Activated T-cell treated with anti-CD3 and anti-CD28 coated beads for 1 hour (primary cell): ENCODE data around the gene CSF3.

Experiments
- DNase-seq: peaks from one replicate; pipeline ENCODE4 v3.0.0-alpha.2; 2020; ENCODE audit warnings: low read depth

CSF3 gene, protein sequence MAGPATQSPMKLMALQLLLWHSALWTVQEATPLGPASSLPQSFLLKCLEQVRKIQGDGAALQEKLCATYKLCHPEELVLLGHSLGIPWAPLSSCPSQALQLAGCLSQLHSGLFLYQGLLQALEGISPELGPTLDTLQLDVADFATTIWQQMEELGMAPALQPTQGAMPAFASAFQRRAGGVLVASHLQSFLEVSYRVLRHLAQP

GRCh38 chr17:40015005-40015997 lies at the start of gene CSF3:
Gene CSF3 (plus strand): TSS chr17:40015440. CDS start chr17:40015475, 35 bp downstream.
- DNase-seq, result no peak

DNA sequence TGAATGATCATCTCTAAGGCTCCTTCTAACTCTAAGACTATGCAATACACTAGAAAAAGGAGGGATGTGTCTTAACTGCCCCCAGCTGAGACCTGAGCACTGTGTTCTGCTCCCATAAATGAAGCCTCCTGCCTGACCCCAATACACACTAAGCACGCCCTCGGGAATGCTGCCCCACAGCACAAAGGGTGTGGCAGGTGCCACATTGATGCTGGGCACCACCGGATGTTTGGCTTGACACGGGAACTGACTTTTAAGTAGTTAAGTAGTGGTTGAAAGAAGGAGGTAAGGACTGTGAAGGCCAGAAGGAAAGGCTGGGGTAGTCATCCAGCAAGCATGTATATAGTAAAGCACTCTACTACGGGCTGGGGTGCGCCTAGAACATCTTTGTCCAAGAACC lies 48.5 kb upstream of the CSF3 start:
- DNase-seq, result no peak

GRCh38 chr17:39968761-39969160 lies 46.5 kb upstream of the CSF3 start:
- no peak for DNase-seq

DNA sequence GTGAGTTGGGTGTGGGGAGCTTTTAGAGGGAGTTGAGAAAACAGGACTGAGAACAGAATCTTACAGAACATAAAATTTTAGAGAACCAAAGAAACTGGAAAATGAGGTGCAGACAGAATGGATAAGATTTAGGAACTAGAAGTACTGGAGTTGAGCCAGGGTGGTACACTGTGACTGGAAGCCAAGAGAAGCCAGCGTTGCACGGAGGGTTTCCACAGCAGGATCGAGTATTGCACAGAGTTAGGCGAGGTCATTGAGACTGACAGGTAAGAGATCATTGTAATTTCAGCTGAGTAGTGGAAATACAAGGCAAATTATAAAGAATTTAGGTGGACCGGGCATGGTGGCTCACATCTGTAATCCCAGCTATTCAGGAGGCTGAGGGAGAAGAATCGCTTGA lies 45.9 kb upstream of the CSF3 start:
- DNase-seq, result no peak

- DNase-seq, result no peak
These were observed 45.0 kb upstream of the CSF3 start for GRCh38 chr17:39970157-39970692.

- no peak for DNase-seq
These were observed 44.1 kb upstream of the CSF3 start for GRCh38 chr17:39971076-39971603.

DNA sequence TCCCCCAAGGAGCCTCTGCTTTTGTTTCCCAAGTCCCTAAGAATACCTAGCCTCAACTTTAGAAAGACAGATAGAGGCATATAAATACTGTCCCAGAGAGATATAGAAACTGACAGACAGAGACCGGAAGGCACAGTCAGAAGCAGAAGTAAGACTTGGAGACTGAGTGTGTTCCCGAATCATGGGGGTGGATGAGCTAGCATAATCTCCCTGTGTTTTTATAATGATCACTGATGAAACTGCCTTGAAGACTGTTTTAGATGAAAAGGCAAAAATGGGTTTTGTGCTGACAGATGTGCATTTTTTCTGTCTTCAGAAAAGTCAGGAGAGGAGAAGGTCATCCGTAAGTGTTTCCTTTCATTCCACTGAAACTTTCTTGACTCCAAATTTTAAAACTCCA lies 43.0 kb upstream of the CSF3 start:
- no peak for DNase-seq

GRCh38 chr17:39973496-39973895 lies 41.7 kb upstream of the CSF3 start:
- no peak for DNase-seq

- DNase-seq, result no peak
These were observed 40.8 kb upstream of the CSF3 start for GRCh38 chr17:39974433-39974832.

- DNase-seq, result no peak
These were observed 39.4 kb upstream of the CSF3 start for GRCh38 chr17:39975801-39976200.

DNA sequence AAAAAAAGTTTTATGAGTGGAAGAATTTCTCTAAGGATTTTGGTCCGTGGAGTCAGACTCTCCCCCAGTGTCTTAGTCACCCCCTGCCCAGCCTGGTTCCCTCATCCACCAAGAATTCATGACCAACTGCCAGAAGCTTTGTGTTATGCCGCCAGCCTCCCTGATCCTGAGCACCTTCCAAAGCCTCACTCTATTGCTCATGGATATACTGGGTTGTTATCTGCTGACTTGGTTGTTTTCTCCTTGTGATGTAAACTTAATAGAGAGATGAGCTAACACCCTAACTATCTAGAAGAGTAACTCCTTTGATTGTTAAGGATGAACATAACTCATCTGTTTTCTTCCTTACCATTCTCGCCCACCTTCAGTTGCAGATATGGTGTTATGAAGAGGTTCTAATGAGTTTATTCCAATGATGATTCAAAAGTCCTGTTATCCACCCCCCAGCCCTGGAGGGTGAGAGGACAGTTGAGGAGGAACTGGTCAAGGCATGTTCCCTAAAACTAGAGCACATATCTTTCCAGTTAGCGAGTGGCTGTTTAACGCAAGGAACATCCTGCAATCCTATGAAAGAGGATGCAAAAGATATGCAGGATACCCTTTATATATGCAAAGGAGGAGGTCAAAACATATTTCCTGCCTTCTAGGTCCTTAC lies 36.1 kb upstream of the CSF3 start:
- no peak for DNase-seq

DNA sequence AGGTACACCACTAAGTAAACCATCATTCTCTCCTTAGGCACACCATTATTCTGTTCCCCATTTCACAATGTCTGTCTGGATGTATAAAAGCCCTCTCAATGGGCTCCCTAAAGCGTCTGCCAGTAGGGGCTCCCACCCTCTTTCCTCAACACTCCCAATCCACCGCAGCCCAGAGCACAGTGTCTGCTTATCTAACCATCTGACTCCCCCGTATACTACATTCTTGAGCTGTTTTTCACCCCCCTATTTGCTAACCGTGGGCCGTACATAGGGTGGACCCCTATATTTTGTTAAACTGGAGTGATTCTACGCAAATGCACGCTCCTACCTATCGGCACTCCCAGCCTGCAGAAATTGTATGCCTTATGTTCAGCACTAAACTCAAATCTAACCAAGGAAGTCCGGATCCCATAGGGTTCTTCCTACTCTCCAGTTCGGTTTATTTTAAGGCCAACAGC lies 35.3 kb upstream of the CSF3 start:
- DNase-seq, result peak; percentile 7

DNA sequence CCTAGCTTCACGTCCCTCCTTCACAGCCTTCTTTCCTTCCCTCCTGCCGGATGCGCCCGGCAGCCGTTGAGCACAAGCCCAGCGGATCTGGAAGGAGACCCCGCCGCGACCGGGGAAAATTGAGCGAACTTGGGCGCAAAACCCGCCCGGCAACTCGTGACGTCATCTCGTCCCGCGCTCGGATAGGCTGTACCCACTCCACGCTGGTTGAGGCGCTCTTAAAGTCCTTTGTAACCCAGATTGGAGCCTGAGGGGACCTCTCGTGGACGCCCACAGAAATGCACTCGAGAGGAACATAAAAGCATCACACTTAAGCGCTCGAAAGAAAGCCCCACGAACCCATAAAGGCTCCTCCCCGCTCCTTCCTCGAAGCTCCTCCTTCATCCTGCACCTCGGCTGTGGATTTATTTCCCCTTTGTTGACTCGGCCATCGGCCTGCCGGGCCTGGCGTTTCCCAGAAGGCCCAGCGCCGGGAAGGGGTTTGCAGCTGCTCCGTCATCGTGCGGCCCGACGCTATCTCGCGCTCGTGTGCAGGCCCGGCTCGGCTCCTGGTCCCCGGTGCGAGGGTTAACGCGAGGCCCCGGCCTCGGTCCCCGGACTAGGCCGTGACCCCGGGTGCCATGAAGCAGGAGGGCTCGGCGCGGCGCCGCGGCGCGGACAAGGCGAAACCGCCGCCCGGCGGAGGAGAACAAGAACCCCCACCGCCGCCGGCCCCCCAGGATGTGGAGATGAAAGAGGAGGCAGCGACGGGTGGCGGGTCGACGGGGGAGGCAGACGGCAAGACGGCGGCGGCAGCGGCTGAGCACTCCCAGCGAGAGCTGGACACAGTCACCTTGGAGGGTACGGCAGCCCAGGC lies 34.7 kb upstream of the CSF3 start, which contains the start of gene PSMD3:
TSS of gene PSMD3 (plus strand) at position 457 of the 856 bp plus-strand sequence. CDS start at position 621, 164 bp downstream.
- peak; percentile 94 for DNase-seq

- DNase-seq, result no peak
These were observed 34.0 kb upstream of the CSF3 start for GRCh38 chr17:39981207-39981741.

- no peak for DNase-seq
These were observed 33.4 kb upstream of the CSF3 start for GRCh38 chr17:39981766-39982375.

GRCh38 chr17:39988206-39988810 lies 26.9 kb upstream of the CSF3 start:
- no peak for DNase-seq

- no peak for DNase-seq
These were observed 20.8 kb upstream of the CSF3 start for GRCh38 chr17:39994448-39994847.

- no peak for DNase-seq
These were observed 19.8 kb upstream of the CSF3 start for GRCh38 chr17:39995438-39995837.

DNA sequence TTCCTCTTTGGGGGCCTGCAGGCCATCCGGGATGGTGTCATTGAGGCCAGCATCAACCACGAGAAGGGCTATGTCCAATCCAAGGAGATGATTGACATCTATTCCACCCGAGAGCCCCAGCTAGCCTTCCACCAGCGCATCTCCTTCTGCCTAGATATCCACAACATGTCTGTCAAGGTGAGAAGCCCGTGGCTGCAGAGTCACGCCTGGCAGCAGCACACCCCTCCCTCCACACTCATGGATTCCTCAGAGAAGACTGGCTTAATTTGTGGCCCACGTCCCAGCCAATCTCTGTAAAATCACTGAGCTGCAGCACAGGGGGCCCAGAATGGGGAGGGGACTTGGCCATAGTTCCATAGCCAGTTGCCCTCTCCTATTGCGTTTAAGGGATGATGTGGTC lies 19.1 kb upstream of the CSF3 start:
- no peak for DNase-seq

GRCh38 chr17:39996800-39997199 lies 18.4 kb upstream of the CSF3 start:
- DNase-seq, result no peak
